Muscle layer of colon (tissue), 2 donors: ENCODE results near the gene SRA1.

Source experiments
- H3K27ac ChIP-seq: one replicate; pipeline ENCODE4 v1.7.0; 2013; ENCODE audit warnings: low read depth, mild to moderate bottlenecking, low read length, moderate library complexity
- H3K27me3 ChIP-seq, 2 donors: one replicate each; pipeline ENCODE4 v1.7.0; 2013; ENCODE audit warnings: low read length in 2 of 2, mild to moderate bottlenecking in 2 of 2; ENCODE audit not compliant: insufficient read depth in 2 of 2, control insufficient read depth in 1 of 2
- H3K36me3 ChIP-seq: one replicate; pipeline ENCODE4 v1.7.0; 2013; ENCODE audit warnings: mild to moderate bottlenecking, low read length; ENCODE audit not compliant: insufficient read depth
- H3K4me1 ChIP-seq: one replicate; pipeline ENCODE4 v1.7.0; 2013; ENCODE audit warnings: mild to moderate bottlenecking, low read length; ENCODE audit not compliant: insufficient read depth
- H3K4me3 ChIP-seq, 2 donors: one replicate each; pipeline ENCODE4 v1.7.0; 2013; ENCODE audit warnings: low read length in 2 of 2, low read depth in 1 of 2, mild to moderate bottlenecking in 1 of 2, moderate library complexity in 1 of 2
- H3K9ac ChIP-seq: one replicate; pipeline ENCODE4 v1.7.0; 2013; ENCODE audit warnings: low read length
- H3K9me3 ChIP-seq: one replicate; pipeline ENCODE4 v1.7.0; 2013; ENCODE audit warnings: mild to moderate bottlenecking, low read length
- donor health status: abdominal sarcoma.
- donor health status: Adenocarcinoma of cecum.

SRA1 gene

GRCh38 chr5:140560227-140560626 is 3.0 kb upstream of the SRA1 start:
- Histone ChIP-seq H3K9me3 (no peaks in the 10 kb centered on the region), H3K4me1 (peaks cover 40% of the 10 kb centered on the region), H3K27ac (no peak overlapping the region), H3K9ac (no peak overlapping the region), H3K36me3 (peaks cover 20% of the 10 kb centered on the region), H3K27me3 (no peaks in the 10 kb centered on the region), H3K4me3 (no peak overlapping the region)

- H3K27ac ChIP-seq: no peak overlapping the region
- H3K4me3 ChIP-seq: no peak overlapping the region
- H3K9me3 ChIP-seq: no peaks in the 10 kb centered on the region
- H3K4me1 ChIP-seq: peaks cover 32% of the 10 kb centered on the region
- H3K36me3 ChIP-seq: peaks cover 20% of the 10 kb centered on the region
- H3K27me3 ChIP-seq: no peaks in the 10 kb centered on the region
- no peak overlapping the region for H3K9ac ChIP-seq
Observed at GRCh38 chr5:140558542-140558941, 1.3 kb upstream of the SRA1 start.

DNA sequence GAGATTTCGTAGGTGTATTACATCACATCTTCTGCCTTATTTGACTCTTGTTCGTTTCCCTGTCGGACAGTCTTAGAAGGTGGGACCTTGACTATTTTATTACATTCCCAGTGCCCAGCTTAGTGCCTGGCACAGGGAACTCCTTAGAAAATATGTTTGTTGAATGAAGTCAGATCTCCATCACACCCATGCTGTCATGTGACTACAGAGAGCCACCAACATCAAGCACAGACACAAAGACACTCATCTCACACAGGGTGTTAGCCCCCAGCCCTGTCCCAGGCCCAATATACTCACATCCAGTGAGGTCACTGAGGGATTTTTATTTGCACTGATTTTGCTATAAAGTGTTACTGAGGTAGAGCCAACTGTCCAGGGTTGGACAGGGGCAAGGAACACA is 692 bp upstream of the SRA1 start:
- Histone ChIP-seq H3K27ac (peak overlapping the region; percentile 94), H3K4me3 (peak overlapping the region; percentile 76 to 98), H3K27me3 (no peaks in the 10 kb centered on the region), H3K9ac (peak overlapping the region; percentile 23), H3K36me3 (peaks cover 20% of the 10 kb centered on the region), H3K9me3 (no peaks in the 10 kb centered on the region), H3K4me1 (peaks cover 26% of the 10 kb centered on the region)

DNA sequence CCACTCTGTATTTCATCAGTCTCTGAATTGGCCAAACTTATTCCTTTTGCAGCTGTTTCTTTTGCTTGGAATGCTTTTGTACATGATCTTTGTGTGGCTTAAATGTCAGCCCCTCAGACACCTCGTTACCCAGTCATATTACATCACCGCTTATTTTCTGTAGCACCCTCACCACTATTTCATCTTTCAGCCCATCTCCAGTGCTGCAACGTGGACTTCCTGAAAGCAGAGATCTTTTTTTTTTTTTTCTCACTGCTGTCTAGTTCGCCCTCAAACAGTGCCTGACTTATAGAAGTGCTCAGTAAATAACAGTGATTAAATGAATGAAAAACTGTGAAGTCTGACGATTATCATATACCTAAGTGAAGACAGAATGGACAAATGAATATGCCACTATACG is 835 bp downstream of the SRA1 start:
- peak overlapping the region; percentile 94 for H3K27ac ChIP-seq
- H3K4me1 ChIP-seq: peaks cover 20% of the 10 kb centered on the region
- peak overlapping the region; percentile 73 for H3K9ac ChIP-seq
- peaks cover 20% of the 10 kb centered on the region for H3K36me3 ChIP-seq
- no peaks in the 10 kb centered on the region for H3K27me3 ChIP-seq
- peak overlapping the region; percentile 76 to 98 for H3K4me3 ChIP-seq
- no peaks in the 10 kb centered on the region for H3K9me3 ChIP-seq

DNA sequence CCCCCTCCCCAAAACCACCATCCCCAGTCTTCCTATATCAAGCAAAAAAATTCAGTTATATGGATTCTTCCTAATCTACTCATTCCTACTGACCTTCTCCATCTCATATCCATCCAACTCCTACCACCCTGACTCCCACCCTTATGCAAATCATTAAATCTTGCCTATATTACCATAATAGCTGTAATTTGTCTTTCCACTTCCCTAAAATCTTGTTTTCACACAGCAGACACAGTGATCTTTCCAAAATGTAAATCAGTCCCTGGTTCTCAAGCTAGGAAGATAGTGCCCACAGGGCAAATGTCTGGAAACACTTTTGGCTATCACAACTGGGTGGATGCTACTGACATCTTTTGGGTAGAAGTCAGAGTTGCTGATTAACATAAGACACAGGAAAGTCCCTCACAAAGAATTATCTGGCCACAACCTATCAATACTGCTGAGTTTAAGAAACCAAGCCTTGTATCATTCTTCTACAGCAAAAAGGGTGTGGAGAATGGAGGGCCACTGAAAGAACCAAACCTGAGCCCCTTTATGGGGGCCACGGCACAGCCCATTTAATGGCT is 1.4 kb downstream of the SRA1 start:
- Histone ChIP-seq H3K9ac (no peak overlapping the region), H3K27me3 (no peaks in the 10 kb centered on the region), H3K4me3 (peak overlapping the region in 1 of 2 donors; percentile 76), H3K36me3 (peaks cover 22% of the 10 kb centered on the region), H3K9me3 (no peaks in the 10 kb centered on the region), H3K27ac (peak overlapping the region; percentile 94), H3K4me1 (peaks cover 22% of the 10 kb centered on the region)

DNA sequence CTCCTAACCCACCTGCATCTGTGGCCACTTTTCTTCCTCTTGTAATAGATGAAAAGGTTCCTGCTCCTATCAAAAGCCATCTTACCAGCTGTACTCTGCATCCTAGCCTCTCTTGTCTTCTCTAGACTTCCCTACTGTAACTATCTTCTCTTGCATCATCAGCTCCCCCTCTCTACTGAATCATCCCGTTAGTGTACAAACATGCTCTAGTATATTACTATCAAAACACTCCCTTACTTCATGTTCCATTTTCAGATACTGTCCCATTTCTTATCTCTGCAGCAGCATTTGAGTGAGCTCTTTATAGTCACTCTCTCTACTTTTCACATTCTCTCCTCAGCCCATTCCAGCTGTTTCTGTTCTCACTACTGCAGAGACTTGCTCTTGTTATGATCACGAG is 2.8 kb downstream of the SRA1 start:
- H3K27me3 ChIP-seq: no peaks in the 10 kb centered on the region
- H3K36me3 ChIP-seq: peaks cover 27% of the 10 kb centered on the region
- H3K9me3 ChIP-seq: no peaks in the 10 kb centered on the region
- H3K4me1 ChIP-seq: peaks cover 36% of the 10 kb centered on the region
- no peak overlapping the region for H3K27ac ChIP-seq
- no peak overlapping the region for H3K9ac ChIP-seq
- no peak overlapping the region for H3K4me3 ChIP-seq

DNA sequence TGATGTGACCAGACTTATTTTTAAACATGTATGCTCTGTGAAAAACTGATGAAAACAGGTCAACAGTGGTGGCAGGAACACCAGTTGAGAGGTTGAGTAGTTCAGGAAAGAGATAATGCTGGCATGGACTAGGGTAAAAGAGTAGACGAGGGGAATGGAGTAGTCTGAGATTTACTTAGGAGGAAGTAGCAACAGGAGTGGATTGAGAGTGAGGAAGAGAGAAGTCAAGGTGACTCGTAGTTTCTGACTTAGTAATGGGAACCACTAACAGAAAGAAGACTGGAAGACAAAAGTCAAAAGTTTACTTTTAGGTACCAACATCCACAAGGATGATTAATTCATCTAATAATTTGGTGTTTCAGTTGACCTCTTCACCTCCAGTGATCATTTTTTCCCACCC is 3.6 kb downstream of the SRA1 start:
- Histone ChIP-seq H3K27ac (no peak overlapping the region), H3K9ac (no peak overlapping the region), H3K4me3 (no peak overlapping the region), H3K4me1 (peaks cover 44% of the 10 kb centered on the region), H3K36me3 (peaks cover 22% of the 10 kb centered on the region), H3K9me3 (no peaks in the 10 kb centered on the region), H3K27me3 (no peaks in the 10 kb centered on the region)

GRCh38 chr5:140551872-140552271 is 5.4 kb downstream of the SRA1 start:
- H3K9me3 ChIP-seq: no peaks in the 10 kb centered on the region
- H3K4me3 ChIP-seq: no peak overlapping the region
- H3K36me3 ChIP-seq: peaks cover 22% of the 10 kb centered on the region
- H3K27ac ChIP-seq: no peak overlapping the region
- peaks cover 55% of the 10 kb centered on the region for H3K4me1 ChIP-seq
- H3K27me3 ChIP-seq: no peaks in the 10 kb centered on the region
- no peak overlapping the region for H3K9ac ChIP-seq

- H3K27ac ChIP-seq: peak overlapping the region; percentile 92
Observed at GRCh38 chr5:140550147-140551079, 6.9 kb downstream of the SRA1 start.

DNA sequence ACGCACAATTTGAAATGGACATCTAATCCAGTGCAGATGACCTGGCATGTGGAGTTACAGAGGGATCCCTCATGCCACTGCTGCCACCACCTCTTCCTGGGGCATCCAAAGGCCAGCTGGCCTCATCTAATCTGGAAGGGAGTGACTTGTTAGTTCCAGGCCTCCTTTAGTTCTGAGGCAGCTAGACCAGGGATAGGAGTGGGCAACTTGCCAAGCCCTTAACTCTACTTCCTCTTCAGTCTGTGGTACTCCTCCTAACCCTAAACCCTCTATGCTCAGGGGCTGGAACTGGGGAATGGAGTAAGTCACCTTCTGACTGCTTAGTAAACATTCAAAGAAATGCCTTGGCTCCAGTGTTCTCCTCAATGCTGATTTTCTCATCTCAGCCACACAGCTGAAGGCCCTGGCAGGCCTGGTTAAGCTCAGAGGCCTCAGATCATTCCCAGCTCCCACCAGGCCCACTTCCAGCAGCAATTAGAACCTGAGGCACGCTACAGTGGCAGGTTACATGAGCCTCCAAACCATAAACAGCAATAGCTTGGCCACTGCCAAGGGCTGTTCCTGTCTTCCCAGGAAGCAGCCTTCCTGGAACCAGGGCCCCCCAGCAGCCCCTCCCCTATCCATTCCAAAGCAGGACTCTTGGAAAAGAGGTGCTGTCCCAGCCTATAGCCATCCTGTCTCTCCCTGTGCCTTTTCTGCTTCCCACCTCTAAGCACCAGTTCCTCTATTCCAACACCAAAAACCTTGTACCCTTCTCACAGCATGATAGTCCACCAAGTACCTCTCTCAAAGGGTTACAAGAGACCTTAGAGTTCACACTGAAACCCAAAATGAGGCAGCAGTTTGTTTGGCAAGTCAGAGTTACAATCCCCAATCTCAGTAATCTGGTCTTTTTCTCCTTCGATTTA is 7.8 kb downstream of the SRA1 start:
- peak overlapping the region; percentile 92 for H3K27ac ChIP-seq
- peak overlapping the region in 1 of 2 donors; percentile 57 for H3K4me3 ChIP-seq
- peak overlapping the region; percentile 18 for H3K9ac ChIP-seq
- H3K27me3 ChIP-seq: no peaks in the 10 kb centered on the region
- H3K4me1 ChIP-seq: peaks cover 45% of the 10 kb centered on the region
- no peaks in the 10 kb centered on the region for H3K9me3 ChIP-seq
- peaks cover 28% of the 10 kb centered on the region for H3K36me3 ChIP-seq

More at GRCh38 chr5:140550147-140551079, 6.9 kb downstream of the SRA1 start:
- Histone ChIP-seq H3K4me1 (peaks cover 46% of the 10 kb centered on the region), H3K27me3 (no peaks in the 10 kb centered on the region), H3K9me3 (no peaks in the 10 kb centered on the region), H3K9ac (no peak overlapping the region), H3K4me3 (no peak overlapping the region), H3K36me3 (peaks cover 22% of the 10 kb centered on the region)

DNA sequence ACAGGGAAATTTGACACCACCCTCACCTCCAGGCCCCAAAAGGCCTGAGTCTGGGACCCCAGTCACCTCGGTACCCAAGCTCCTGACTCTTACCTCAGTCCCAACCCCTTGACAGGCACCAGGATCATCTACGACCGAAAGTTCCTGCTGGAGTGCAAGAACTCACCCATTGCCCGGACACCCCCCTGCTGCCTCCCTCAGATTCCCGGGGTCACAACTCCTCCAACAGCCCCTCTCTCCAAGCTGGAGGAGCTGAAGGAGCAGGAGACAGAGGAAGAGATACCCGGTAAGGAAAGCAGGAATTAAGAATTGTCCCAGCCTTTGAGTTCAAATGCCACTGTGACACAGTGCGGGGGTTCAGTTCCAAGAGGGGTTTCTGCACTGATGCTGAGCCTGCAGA is 8.5 kb downstream of the SRA1 start:
- peak overlapping the region in 1 of 2 donors; percentile 57 for H3K4me3 ChIP-seq
- peaks cover 35% of the 10 kb centered on the region for H3K36me3 ChIP-seq
- H3K27ac ChIP-seq: peak overlapping the region; percentile 92
- H3K9me3 ChIP-seq: no peaks in the 10 kb centered on the region
- H3K4me1 ChIP-seq: peaks cover 45% of the 10 kb centered on the region
- peak overlapping the region; percentile 18 for H3K9ac ChIP-seq
- no peaks in the 10 kb centered on the region for H3K27me3 ChIP-seq
